ENCODE measurements around the gene VMAC.
A peak's percentile ranks its signal among the peaks of the same experiment; 100 is the strongest.

Gene VMAC

DNA sequence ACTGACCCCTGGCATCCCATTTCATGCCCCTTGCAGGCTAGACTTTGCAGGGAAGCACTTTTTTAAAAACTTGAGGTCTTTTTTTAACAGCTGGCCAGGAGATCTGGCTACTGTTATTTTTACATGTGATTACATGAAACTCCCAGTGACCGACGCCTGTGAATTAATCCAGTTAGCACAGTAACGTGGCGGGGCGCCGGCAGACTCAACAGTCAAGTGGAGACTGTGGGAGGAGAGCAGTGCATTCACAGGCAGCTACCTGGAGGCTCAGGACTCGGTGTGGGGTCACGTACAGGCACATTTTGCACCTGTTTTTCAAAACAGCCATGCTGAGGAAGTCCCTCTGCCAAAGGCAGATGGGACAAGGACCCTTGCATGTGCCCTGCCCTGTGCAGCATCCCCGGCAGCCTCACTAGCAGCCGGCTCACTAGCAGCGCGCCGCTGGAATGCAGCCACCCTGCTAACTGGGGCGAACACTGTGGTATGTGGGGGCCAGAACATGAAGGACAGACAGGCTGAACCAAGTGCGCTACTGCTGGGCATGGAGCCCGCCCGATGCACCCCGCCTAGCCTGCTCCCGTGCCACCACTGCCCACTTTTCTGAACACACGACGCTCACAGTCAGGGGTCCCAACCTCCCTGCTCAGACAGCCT lies 28.1 kb downstream of the VMAC start:
- FAIRE-seq: no peak

- FAIRE-seq: no peak
Observed at GRCh38 chr19:5933391-5934068, 28.9 kb downstream of the VMAC start.

- FAIRE-seq: no peak
Observed at GRCh38 chr19:5934069-5934401, 29.4 kb downstream of the VMAC start.

DNA sequence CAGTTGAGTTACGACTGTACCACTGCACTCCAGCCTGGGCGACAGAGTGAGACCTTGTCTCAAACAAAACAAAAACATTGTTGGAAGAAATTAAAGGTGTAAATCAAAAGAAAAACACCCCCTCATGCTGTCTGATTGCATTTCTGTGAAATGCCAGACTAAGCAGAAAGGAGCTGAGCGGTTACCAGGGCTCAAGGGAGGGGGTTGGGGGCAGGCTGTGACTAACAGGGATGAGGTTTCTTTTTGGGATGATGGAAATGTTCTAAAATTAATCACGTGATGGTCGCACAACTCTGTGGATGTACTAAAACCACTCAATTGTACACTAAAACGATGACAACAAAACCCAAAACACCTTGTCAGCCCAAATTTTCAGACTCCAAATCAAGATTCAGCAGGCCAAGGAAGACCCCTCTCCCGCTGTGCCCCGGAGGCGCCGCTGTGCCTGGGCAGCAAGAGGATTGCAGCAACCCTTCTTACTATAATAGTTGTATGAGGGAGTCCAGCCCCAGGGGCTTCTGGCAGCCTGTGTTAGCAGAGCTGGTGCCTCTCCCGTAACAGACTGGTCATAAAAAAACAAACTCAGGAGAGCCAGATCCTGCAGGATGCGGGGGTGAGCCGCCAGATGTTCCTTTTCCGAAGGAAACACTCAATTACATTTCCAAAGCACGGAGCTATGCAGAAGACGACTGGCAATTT lies 30.3 kb downstream of the VMAC start:
- FAIRE-seq: peak; percentile 13

- no peak for FAIRE-seq
Observed at GRCh38 chr19:5935473-5936291, 31.0 kb downstream of the VMAC start.

DNA sequence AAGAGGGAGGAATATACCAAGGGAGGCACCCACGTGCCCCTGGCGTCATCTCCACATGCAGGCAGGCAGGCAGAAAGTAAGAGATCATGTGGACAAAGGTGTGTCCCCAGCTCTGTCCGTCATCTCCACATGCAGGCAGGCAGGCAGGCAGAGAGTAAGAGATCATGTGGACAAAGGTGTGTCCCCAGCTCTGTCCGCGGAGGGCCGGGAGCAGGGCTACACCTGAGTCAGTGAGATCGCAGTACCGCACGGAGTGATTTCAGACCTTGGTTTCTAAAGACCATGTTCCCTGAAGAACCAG lies 31.6 kb downstream of the VMAC start:
- FAIRE-seq: no peak

GRCh38 chr19:5937550-5937949 lies 32.9 kb downstream of the VMAC start:
- no peak for FAIRE-seq

- FAIRE-seq: no peak
Observed at GRCh38 chr19:5940260-5941208, 35.9 kb downstream of the VMAC start.

DNA sequence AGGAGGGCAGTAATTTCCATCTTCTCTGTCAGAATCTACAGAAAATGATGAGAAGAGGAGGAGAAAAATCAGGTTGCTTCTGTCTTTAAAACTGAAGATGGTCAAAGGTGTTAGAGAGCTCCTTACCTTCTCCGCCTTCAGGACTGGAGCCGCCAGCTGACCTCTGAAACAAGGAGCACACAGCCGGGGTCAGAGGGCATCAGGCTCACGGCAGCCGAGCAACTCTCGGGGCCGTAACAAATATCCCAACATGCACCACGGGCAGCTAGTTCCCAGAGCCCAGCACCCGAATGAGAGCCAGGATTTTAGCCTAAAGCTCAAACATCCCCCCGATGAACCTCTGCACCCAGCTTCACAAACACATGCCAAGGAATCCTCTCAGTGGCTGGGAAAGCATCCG lies 37.0 kb downstream of the VMAC start:
- no peak for FAIRE-seq

DNA sequence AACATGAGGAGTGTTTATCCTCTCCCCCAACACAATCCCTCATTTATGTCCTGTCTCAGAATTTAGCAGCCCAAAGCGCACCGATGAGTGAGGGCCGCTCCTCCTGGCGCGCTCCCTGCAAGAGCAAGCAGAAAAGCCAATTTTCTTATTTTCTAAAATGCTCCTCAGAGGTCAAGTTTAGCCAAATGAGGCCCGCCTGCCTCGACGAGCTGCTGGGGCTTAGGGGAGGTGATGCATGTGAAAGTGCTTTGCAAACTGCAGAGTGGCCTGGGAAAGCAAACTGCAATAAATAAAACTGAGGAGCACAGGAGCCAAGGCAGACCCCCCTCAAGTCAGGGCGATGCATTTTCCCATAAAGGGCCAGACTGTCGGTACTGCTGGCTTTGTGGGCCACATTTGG lies 38.4 kb downstream of the VMAC start:
- no peak for FAIRE-seq

DNA sequence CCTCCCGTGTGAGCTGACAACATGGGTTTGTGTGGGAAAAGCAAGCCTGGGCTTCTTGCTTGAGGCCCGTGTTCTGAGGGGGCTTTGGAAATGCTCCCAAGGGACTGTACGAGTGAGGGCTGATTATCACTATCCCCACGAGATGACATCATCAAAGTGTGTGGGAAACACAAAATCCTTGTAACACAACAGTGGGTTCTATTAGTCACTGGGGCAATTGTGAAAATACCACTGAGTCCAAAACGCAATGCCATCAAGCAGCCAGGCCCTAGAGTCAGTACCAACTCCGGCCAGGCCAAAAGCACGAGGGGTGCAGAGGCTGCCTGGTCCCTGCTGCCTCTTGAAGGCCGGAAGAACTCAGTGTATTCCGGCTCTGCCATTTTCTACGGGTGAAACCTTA lies 39.0 kb downstream of the VMAC start:
- FAIRE-seq: no peak

GRCh38 chr19:5947435-5947834 lies 42.8 kb downstream of the VMAC start:
- no peak for FAIRE-seq

GRCh38 chr19:5948752-5949564 lies 44.3 kb downstream of the VMAC start:
- peak; percentile 56 for FAIRE-seq

DNA sequence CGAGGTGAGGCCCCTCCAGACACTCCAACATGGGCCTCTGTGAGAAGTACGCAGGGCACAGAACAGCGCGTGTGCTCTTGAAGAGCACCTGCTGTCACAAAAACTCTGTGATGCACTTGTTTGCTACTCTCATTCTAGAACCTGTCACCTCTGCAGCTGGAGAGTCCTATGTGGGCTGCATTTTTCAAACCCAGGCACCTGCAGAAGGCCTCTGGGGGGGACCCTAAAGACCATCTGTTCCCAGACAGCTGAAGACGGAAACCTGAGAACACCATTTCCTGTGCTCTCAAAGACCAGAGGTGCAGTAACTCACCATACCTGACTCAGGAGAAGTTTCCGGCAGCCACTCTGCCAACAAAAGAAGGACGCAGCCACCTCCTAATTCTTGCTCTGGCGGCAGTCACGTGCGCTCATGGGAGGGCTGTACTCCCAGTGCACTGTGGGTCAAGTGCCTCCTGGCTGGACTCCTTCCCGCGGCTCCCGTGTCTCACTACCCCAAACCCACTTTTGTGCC lies 45.2 kb downstream of the VMAC start:
- no peak for FAIRE-seq

DNA sequence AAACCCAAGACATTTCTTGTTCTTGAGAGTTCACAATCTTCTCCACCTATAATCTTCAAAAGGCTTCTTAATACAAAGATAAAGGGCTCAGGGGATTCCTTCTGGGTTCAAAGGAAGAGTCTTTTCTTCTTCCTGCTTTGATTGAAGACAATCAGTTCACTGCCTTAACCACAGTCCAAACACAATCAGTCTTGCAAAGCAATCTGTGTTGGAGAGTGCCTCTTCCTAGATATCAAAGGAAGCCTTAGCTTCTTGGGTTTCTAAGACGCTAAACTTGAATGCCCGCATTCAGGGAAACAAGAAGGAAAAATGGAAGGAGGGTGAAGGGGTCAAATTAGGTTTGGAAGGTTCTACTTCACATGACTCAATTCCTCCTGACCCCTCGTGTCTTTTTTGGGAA lies 46.1 kb downstream of the VMAC start:
- FAIRE-seq: no peak

- FAIRE-seq: no peak
Observed at GRCh38 chr19:5951338-5951861, 46.7 kb downstream of the VMAC start.

GRCh38 chr19:5952193-5953029 lies 47.7 kb downstream of the VMAC start:
- FAIRE-seq: no peak

- no peak for FAIRE-seq
Observed at GRCh38 chr19:5953030-5953589, 48.4 kb downstream of the VMAC start.

DNA sequence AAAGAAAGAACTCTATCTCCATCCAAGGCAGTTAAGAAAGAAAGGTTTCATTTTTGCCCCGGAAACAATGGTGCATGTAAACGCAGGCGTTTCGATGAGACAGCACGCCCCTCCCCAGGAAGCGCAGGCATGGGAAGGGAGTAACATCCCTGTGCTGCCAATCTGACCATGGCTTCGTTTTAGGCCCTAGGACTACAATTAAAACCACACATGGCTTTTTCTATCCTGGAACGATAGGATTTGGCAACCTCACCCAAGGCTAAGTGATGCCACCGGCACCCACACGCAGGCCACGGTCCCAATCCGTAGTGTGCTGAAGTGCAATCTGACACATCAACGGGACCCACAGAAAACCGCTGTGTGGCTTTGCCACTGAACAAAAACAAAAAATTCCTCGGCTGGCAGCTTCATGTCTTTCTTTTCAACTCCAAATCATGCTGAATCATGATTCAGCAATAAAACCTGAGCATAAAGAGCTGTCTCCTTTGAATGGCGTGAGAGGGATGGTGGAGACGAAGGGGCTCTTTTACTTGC lies 49.1 kb downstream of the VMAC start:
- FAIRE-seq: no peak

GRCh38 chr19:5954293-5954692 lies 49.6 kb downstream of the VMAC start:
- no peak for FAIRE-seq
